Keratinocyte (primary cell): ENCODE results near the gene APCDD1. TPM values are rescaled to one million over a fixed set of nuclear protein-coding genes. Genes with fewer than 3 reads are reported as not detected.

Source experiments
- DNase-seq: peaks from one replicate; pipeline ENCODE4 v3.0.0-alpha.2; 2011; ENCODE audit warnings: low read depth, missing footprints, low spot score
- FAIRE-seq: peaks from 2 replicates; lab custom pipeline; 2011; peaks lifted over from hg19 to GRCh38; lab: Jason Lieb, UNC
- H2AFZ ChIP-seq: 2 replicates; pipeline ENCODE4 v1.6.0; 2012; ENCODE audit warnings: low read length, control low read depth, inconsistent platforms; ENCODE audit not compliant: control insufficient read depth
- H3K27ac ChIP-seq: 2 replicates; pipeline ENCODE4 v1.5.1; 2011; ENCODE audit warnings: low read length; ENCODE audit not compliant: control insufficient read depth, insufficient read depth
- H3K27me3 ChIP-seq: 3 replicates; pipeline ENCODE4 v1.6.0; 2011; ENCODE audit warnings: low read length; ENCODE audit not compliant: control insufficient read depth, insufficient read depth; ENCODE audit errors: extremely low read depth
- H3K36me3 ChIP-seq, 2 experiments: 2 replicates in 1 of 2; 3 replicates in 1 of 2; pipeline ENCODE4 v1.5.1; 2011; ENCODE audit warnings: low read length in 2 of 2, mild to moderate bottlenecking in 1 of 2; ENCODE audit not compliant: control insufficient read depth in 2 of 2, insufficient read depth in 2 of 2; ENCODE audit errors: extremely low read depth in 1 of 2
- H3K4me1 ChIP-seq: 3 replicates; pipeline ENCODE4 v1.5.1; 2011; ENCODE audit warnings: low read length; ENCODE audit not compliant: control insufficient read depth, insufficient read depth; ENCODE audit errors: extremely low read depth
- H3K4me2 ChIP-seq: 3 replicates; pipeline ENCODE4 v1.6.0; 2011; ENCODE audit warnings: low read depth, low read length; ENCODE audit not compliant: control insufficient read depth, insufficient read depth; ENCODE audit errors: extremely low read depth
- H3K4me3 ChIP-seq, 3 experiments: fragments of 200-600 bp in 1 of 3; sonication (generic) in 1 of 3; 2 replicates in 2 of 3; 3 replicates in 1 of 3; pipeline ENCODE4 v1.5.1; 2011 to 2016; ENCODE audit warnings: low read length in 3 of 3, mild to moderate bottlenecking in 3 of 3, control low read depth in 2 of 3, inconsistent platforms in 1 of 3, low read depth in 1 of 3, mixed read lengths in 1 of 3, mixed run types in 1 of 3, moderate library complexity in 1 of 3; ENCODE audit not compliant: control insufficient read depth in 2 of 3, insufficient read depth in 2 of 3; ENCODE audit errors: extremely low read depth in 1 of 3
- H3K79me2 ChIP-seq: 2 replicates; pipeline ENCODE4 v1.6.0; 2012; ENCODE audit warnings: low read length; ENCODE audit not compliant: control insufficient read depth, insufficient read depth
- H3K9ac ChIP-seq: 3 replicates; pipeline ENCODE4 v1.6.0; 2011; ENCODE audit warnings: low read length; ENCODE audit not compliant: control insufficient read depth, insufficient read depth; ENCODE audit errors: extremely low read depth
- H3K9me1 ChIP-seq: 3 replicates; pipeline ENCODE4 v1.6.0; 2011; ENCODE audit warnings: low read length; ENCODE audit not compliant: control insufficient read depth, insufficient read depth; ENCODE audit errors: extremely low read depth
- H3K9me3 ChIP-seq: 2 replicates; pipeline ENCODE4 v1.5.1; 2012; ENCODE audit warnings: low read depth, low read length; ENCODE audit not compliant: control insufficient read depth
- H4K20me1 ChIP-seq: 3 replicates; pipeline ENCODE4 v1.6.0; 2011; ENCODE audit warnings: low read length; ENCODE audit not compliant: control insufficient read depth, insufficient read depth; ENCODE audit errors: extremely low read depth
- CTCF ChIP-seq, 3 experiments: IDR thresholded peaks in 1 of 3; conservative IDR thresholded peaks in 1 of 3; optimal IDR thresholded peaks in 1 of 3; 2 replicates in 2 of 3; 3 replicates in 1 of 3; pipeline versions ENCODE3 to v1.5.1; 2011; ENCODE audit warnings: low read length in 3 of 3, mild to moderate bottlenecking in 3 of 3, moderate library complexity in 2 of 3, control low read depth in 1 of 3, inconsistent platforms in 1 of 3; ENCODE audit not compliant: insufficient read depth in 2 of 3; ENCODE audit errors: extremely low read depth in 1 of 3
- EZH2 ChIP-seq: IDR thresholded peaks from one replicate; pipeline ENCODE4 v1.6.1; 2012; ENCODE audit warnings: inconsistent platforms, mild to moderate bottlenecking, low read length, moderate library complexity
- dilution Hi-C: fragments of 300-500 bp; cut with MboI; formaldehyde crosslinking; loops from one replicate; pipeline ENCODE4 v1.7.0; 2020; ENCODE audit warnings: low sequenced_read_pairs; ENCODE audit not compliant: extremely low pct_ligation_motif_present
- polyA plus RNA-seq, 5 experiments: library from polyadenylated mRNA; depleted of rRNA in 3 of 5; stranded (reverse) in 3 of 5; stranded (forward) in 1 of 5; unstranded in 1 of 5; fragments of >200 nt; gene quantifications; 1 replicate in 1 of 5; 2 replicates in 3 of 5; 3 replicates in 1 of 5; pipeline versions ENCODE4 v1.2.1 to v1.2.3, GENCODE V29; 2011 to 2012; ENCODE audit warnings: missing spikeins in 2 of 5, low read depth in 1 of 5, low replicate concordance in 1 of 5

APCDD1 gene
- polyA plus RNA-seq, 1 donor (not counting 4 experiments of a cell fraction or from before 2014, with no cell fraction given): 8.5 TPM

- no peaks in the 10 kb centered on the region for H3K9me1 ChIP-seq
- H3K4me1 ChIP-seq: no peaks in the 10 kb centered on the region
- no peaks in the 10 kb centered on the region for H3K79me2 ChIP-seq
- no peaks in the 10 kb centered on the region for H3K36me3 ChIP-seq
- H4K20me1 ChIP-seq: no peaks in the 10 kb centered on the region
- dilution Hi-C loops: loop anchor here (10.0 kb wide), 1 partner anchor 516 kb away; no protein-coding TSS in a partner anchor
- H3K4me2 ChIP-seq: no peak overlapping the region
- FAIRE-seq (no peak), DNase-seq (no peak)
- H2AFZ ChIP-seq: no peak overlapping the region
- no peaks in the 10 kb centered on the region for H3K9me3 ChIP-seq
- H3K27ac ChIP-seq: no peak overlapping the region
- H3K9ac ChIP-seq: no peak overlapping the region
- no peak overlapping the region for H3K4me3 ChIP-seq
- TF ChIP-seq CTCF (optimal IDR thresholded peaks at IDR 0.05 in 1 of 3, IDR thresholded peaks at IDR 0.05 in 1 of 3, conservative IDR thresholded peaks at IDR 0.05 in 1 of 3; ENCODE audit: extremely low read depth in 1 of 3, insufficient read depth in 2 of 3, low read length in 3 of 3) (no peak), EZH2 (no peak)
- H3K27me3 ChIP-seq: no peaks in the 10 kb centered on the region
Observed at GRCh38 chr18:10511236-10511635, 56.8 kb downstream of the APCDD1 start.

GRCh38 chr18:10514082-10514481, 59.6 kb downstream of the APCDD1 start:
- Histone ChIP-seq H3K27me3 (no peaks in the 10 kb centered on the region), H3K79me2 (no peaks in the 10 kb centered on the region), H2AFZ (no peak overlapping the region), H3K9me3 (no peaks in the 10 kb centered on the region), H3K4me3 (no peak overlapping the region), H3K27ac (no peak overlapping the region), H3K9me1 (no peaks in the 10 kb centered on the region), H3K4me2 (no peak overlapping the region), H3K36me3 (no peaks in the 10 kb centered on the region), H3K9ac (no peak overlapping the region), H3K4me1 (peaks cover 1% of the 10 kb centered on the region), H4K20me1 (no peaks in the 10 kb centered on the region)
- FAIRE-seq (no peak), DNase-seq (no peak)
- dilution Hi-C loops: loop anchor here (10.0 kb wide), 1 partner anchor 519 kb away; no protein-coding TSS in a partner anchor
- TF ChIP-seq EZH2: no peak
- TF ChIP-seq CTCF (optimal IDR thresholded peaks at IDR 0.05 in 1 of 3, IDR thresholded peaks at IDR 0.05 in 1 of 3, conservative IDR thresholded peaks at IDR 0.05 in 1 of 3; ENCODE audit: extremely low read depth in 1 of 3, insufficient read depth in 2 of 3, low read length in 3 of 3): no peak
